ENCODE measurements around the gene ARPC5.
"Not testable (repeated sequence)": the region's sequence is repeated elsewhere in the genome, so short reads cannot be mapped to it uniquely, and the experiment has no call there.

Gene ARPC5

GRCh38 chr1:183622013-183622412 is 13.6 kb downstream of the ARPC5 start:
- no peaks in the 10 kb centered on the region for H3K36me3 ChIP-seq (ENCODE audit: control insufficient read depth, insufficient read depth, low read length)
- no peak overlapping the region for H3K27ac ChIP-seq (ENCODE audit: low read depth, low read length)
- peaks cover 4% of the 10 kb centered on the region for H3K4me1 ChIP-seq (ENCODE audit: control insufficient read depth, insufficient read depth, low read length)
- no peak overlapping the region for H3K9ac ChIP-seq (ENCODE audit: low read length)
- no peaks in the 10 kb centered on the region for H3K27me3 ChIP-seq (ENCODE audit: control insufficient read depth, insufficient read depth, low read length)
- H3K4me3 ChIP-seq (ENCODE audit: low read length): no peak overlapping the region

GRCh38 chr1:183620311-183620710 is 15.3 kb downstream of the ARPC5 start:
- H3K27me3 ChIP-seq (ENCODE audit: control insufficient read depth, insufficient read depth, low read length): no peaks in the 10 kb centered on the region
- no peaks in the 10 kb centered on the region for H3K36me3 ChIP-seq (ENCODE audit: control insufficient read depth, insufficient read depth, low read length)
- H3K4me1 ChIP-seq (ENCODE audit: control insufficient read depth, insufficient read depth, low read length): no peaks in the 10 kb centered on the region
- no peak overlapping the region for H3K9ac ChIP-seq (ENCODE audit: low read length)
- no peak overlapping the region for H3K4me3 ChIP-seq (ENCODE audit: low read length)
- H3K27ac ChIP-seq (ENCODE audit: low read depth, low read length): no peak overlapping the region

GRCh38 chr1:183619781-183620180 is 15.8 kb downstream of the ARPC5 start:
- H3K4me3 ChIP-seq (ENCODE audit: low read length): no peak overlapping the region
- no peak overlapping the region for H3K9ac ChIP-seq (ENCODE audit: low read length)
- no peaks in the 10 kb centered on the region for H3K27me3 ChIP-seq (ENCODE audit: control insufficient read depth, insufficient read depth, low read length)
- H3K36me3 ChIP-seq (ENCODE audit: control insufficient read depth, insufficient read depth, low read length): no peaks in the 10 kb centered on the region
- no peak overlapping the region for H3K27ac ChIP-seq (ENCODE audit: low read depth, low read length)
- no peaks in the 10 kb centered on the region for H3K4me1 ChIP-seq (ENCODE audit: control insufficient read depth, insufficient read depth, low read length)

- not testable (repeated sequence) for H3K36me3 ChIP-seq (ENCODE audit: control insufficient read depth, insufficient read depth, low read length); H3K27ac ChIP-seq (ENCODE audit: low read depth, low read length); H3K9ac ChIP-seq (ENCODE audit: low read length); H3K4me3 ChIP-seq (ENCODE audit: low read length); H3K4me1 ChIP-seq (ENCODE audit: control insufficient read depth, insufficient read depth, low read length); H3K27me3 ChIP-seq (ENCODE audit: control insufficient read depth, insufficient read depth, low read length)
Measured at GRCh38 chr1:183618202-183618601, 17.4 kb downstream of the ARPC5 start.

GRCh38 chr1:183612975-183613374 is 22.6 kb downstream of the ARPC5 start:
- not testable (repeated sequence) for H3K4me3 ChIP-seq (ENCODE audit: low read length); H3K27me3 ChIP-seq (ENCODE audit: control insufficient read depth, insufficient read depth, low read length); H3K36me3 ChIP-seq (ENCODE audit: control insufficient read depth, insufficient read depth, low read length); H3K9ac ChIP-seq (ENCODE audit: low read length); H3K27ac ChIP-seq (ENCODE audit: low read depth, low read length)
- peaks cover 10% of the 10 kb centered on the region for H3K4me1 ChIP-seq (ENCODE audit: control insufficient read depth, insufficient read depth, low read length)

- no peaks in the 10 kb centered on the region for H3K27me3 ChIP-seq (ENCODE audit: control insufficient read depth, insufficient read depth, low read length)
- H3K9ac ChIP-seq (ENCODE audit: low read length): no peak overlapping the region
Measured at GRCh38 chr1:183612407-183612806, 23.2 kb downstream of the ARPC5 start.

GRCh38 chr1:183611021-183611420 is 24.6 kb downstream of the ARPC5 start:
- Histone ChIP-seq H3K27me3 (ENCODE audit: control insufficient read depth, insufficient read depth, low read length) (no peaks in the 10 kb centered on the region), H3K36me3 (ENCODE audit: control insufficient read depth, insufficient read depth, low read length) (no peaks in the 10 kb centered on the region), H3K27ac (ENCODE audit: low read depth, low read length) (no peak overlapping the region), H3K4me3 (ENCODE audit: low read length) (no peak overlapping the region), H3K9ac (ENCODE audit: low read length) (no peak overlapping the region), H3K4me1 (ENCODE audit: control insufficient read depth, insufficient read depth, low read length) (peaks cover 10% of the 10 kb centered on the region)

More at GRCh38 chr1:183612407-183612806, 23.2 kb downstream of the ARPC5 start:
- H3K36me3 ChIP-seq (ENCODE audit: control insufficient read depth, insufficient read depth, low read length): no peaks in the 10 kb centered on the region
- no peak overlapping the region for H3K27ac ChIP-seq (ENCODE audit: low read depth, low read length)
- H3K4me1 ChIP-seq (ENCODE audit: control insufficient read depth, insufficient read depth, low read length): peaks cover 10% of the 10 kb centered on the region
- no peak overlapping the region for H3K4me3 ChIP-seq (ENCODE audit: low read length)

- H3K27ac ChIP-seq (ENCODE audit: low read depth, low read length): no peak overlapping the region
- no peaks in the 10 kb centered on the region for H3K36me3 ChIP-seq (ENCODE audit: control insufficient read depth, insufficient read depth, low read length)
- no peak overlapping the region for H3K9ac ChIP-seq (ENCODE audit: low read length)
- peaks cover 10% of the 10 kb centered on the region for H3K4me1 ChIP-seq (ENCODE audit: control insufficient read depth, insufficient read depth, low read length)
- no peaks in the 10 kb centered on the region for H3K27me3 ChIP-seq (ENCODE audit: control insufficient read depth, insufficient read depth, low read length)
- H3K4me3 ChIP-seq (ENCODE audit: low read length): no peak overlapping the region
Measured at GRCh38 chr1:183609759-183610452, 25.7 kb downstream of the ARPC5 start.

- H3K27me3 ChIP-seq (ENCODE audit: control insufficient read depth, insufficient read depth, low read length): no peaks in the 10 kb centered on the region
- H3K9ac ChIP-seq (ENCODE audit: low read length): no peak overlapping the region
- no peak overlapping the region for H3K4me3 ChIP-seq (ENCODE audit: low read length)
- peaks cover 10% of the 10 kb centered on the region for H3K4me1 ChIP-seq (ENCODE audit: control insufficient read depth, insufficient read depth, low read length)
- H3K36me3 ChIP-seq (ENCODE audit: control insufficient read depth, insufficient read depth, low read length): no peaks in the 10 kb centered on the region
- H3K27ac ChIP-seq (ENCODE audit: low read depth, low read length): no peak overlapping the region
Measured at GRCh38 chr1:183609313-183609712, 26.3 kb downstream of the ARPC5 start.

- H3K4me1 ChIP-seq (ENCODE audit: control insufficient read depth, insufficient read depth, low read length): peaks cover 10% of the 10 kb centered on the region
- no peak overlapping the region for H3K9ac ChIP-seq (ENCODE audit: low read length)
- no peak overlapping the region for H3K4me3 ChIP-seq (ENCODE audit: low read length)
- H3K36me3 ChIP-seq (ENCODE audit: control insufficient read depth, insufficient read depth, low read length): no peaks in the 10 kb centered on the region
- H3K27ac ChIP-seq (ENCODE audit: low read depth, low read length): no peak overlapping the region
- H3K27me3 ChIP-seq (ENCODE audit: control insufficient read depth, insufficient read depth, low read length): no peaks in the 10 kb centered on the region
Measured at GRCh38 chr1:183607322-183607980, 28.1 kb downstream of the ARPC5 start.

GRCh38 chr1:183605904-183606303 is 29.7 kb downstream of the ARPC5 start:
- Histone ChIP-seq H3K4me3 (ENCODE audit: low read length) (no peak overlapping the region), H3K4me1 (ENCODE audit: control insufficient read depth, insufficient read depth, low read length) (peaks cover 10% of the 10 kb centered on the region), H3K36me3 (ENCODE audit: control insufficient read depth, insufficient read depth, low read length) (no peaks in the 10 kb centered on the region), H3K27me3 (ENCODE audit: control insufficient read depth, insufficient read depth, low read length) (no peaks in the 10 kb centered on the region), H3K27ac (ENCODE audit: low read depth, low read length) (no peak overlapping the region), H3K9ac (ENCODE audit: low read length) (no peak overlapping the region)

GRCh38 chr1:183604815-183605214 is 30.8 kb downstream of the ARPC5 start:
- Histone ChIP-seq H3K27me3 (ENCODE audit: control insufficient read depth, insufficient read depth, low read length) (no peaks in the 10 kb centered on the region), H3K36me3 (ENCODE audit: control insufficient read depth, insufficient read depth, low read length) (no peaks in the 10 kb centered on the region), H3K4me1 (ENCODE audit: control insufficient read depth, insufficient read depth, low read length) (peaks cover 8% of the 10 kb centered on the region), H3K9ac (ENCODE audit: low read length) (no peak overlapping the region), H3K27ac (ENCODE audit: low read depth, low read length) (no peak overlapping the region), H3K4me3 (ENCODE audit: low read length) (no peak overlapping the region)

Data from rectal smooth muscle tissue (tissue), 1 donor.